Osteocyte (in vitro differentiated cells): Measurements from ENCODE around the gene TMEM200C. TPM values are rescaled to one million over a fixed set of nuclear protein-coding genes. Genes with fewer than 3 reads are reported as not detected.

ENCODE experiments used
- DNase-seq: peaks from one replicate; pipeline ENCODE4 v3.0.0; 2021; ENCODE audit warnings: mixed read lengths; ENCODE audit not compliant: unreplicated experiment; ENCODE audit errors: extremely low spot score
- H3K27ac Mint-ChIP-seq: one replicate; pipeline ENCODE4 v1.8.0; 2021; ENCODE audit warnings: mild to moderate bottlenecking, mixed read lengths; ENCODE audit not compliant: unreplicated experiment
- H3K27me3 Mint-ChIP-seq: one replicate; pipeline ENCODE4 v1.8.0; 2021; ENCODE audit warnings: mixed read lengths; ENCODE audit not compliant: unreplicated experiment
- H3K36me3 Mint-ChIP-seq: one replicate; pipeline ENCODE4 v1.8.0; 2021; ENCODE audit warnings: mixed read lengths; ENCODE audit not compliant: unreplicated experiment
- H3K4me1 Mint-ChIP-seq: one replicate; pipeline ENCODE4 v1.8.0; 2021; ENCODE audit warnings: mixed read lengths; ENCODE audit not compliant: unreplicated experiment
- H3K4me3 Mint-ChIP-seq: one replicate; pipeline ENCODE4 v1.8.0; 2021; ENCODE audit warnings: mild to moderate bottlenecking, moderate library complexity, mixed read lengths; ENCODE audit not compliant: unreplicated experiment
- H3K9me3 Mint-ChIP-seq: one replicate; pipeline ENCODE4 v1.8.0; 2021; ENCODE audit warnings: mixed read lengths; ENCODE audit not compliant: unreplicated experiment
- CTCF ChIP-seq: fragments of 200-600 bp; sonication (generic); IDR thresholded peaks from 2 replicates; pipeline ENCODE4 v1.5.0; 2021; ENCODE audit warnings: antibody characterized with exemption, mild to moderate bottlenecking, moderate library complexity
- total RNA-seq: library from RNA; stranded (reverse); gene quantifications from 2 replicates; pipeline ENCODE4 v1.2.1, GENCODE V29; 2021

TMEM200C gene
- total RNA-seq, 1 donor from 2014 or later = 1.6 TPM

- Mint-ChIP-seq H3K4me3 (no peak overlapping the region), H3K27ac (no peak overlapping the region), H3K9me3 (no peaks in the 10 kb centered on the region), H3K27me3 (peaks cover 15% of the 10 kb centered on the region), H3K36me3 (no peaks in the 10 kb centered on the region), H3K4me1 (peaks cover 12% of the 10 kb centered on the region)
- no peak for TF ChIP-seq CTCF
- DNase-seq = no peak
These were observed 4.9 kb upstream of the TMEM200C start for GRCh38 chr18:5900262-5900661.

- H3K9me3 Mint-ChIP-seq = no peaks in the 10 kb centered on the region
- H3K27ac Mint-ChIP-seq = no peak overlapping the region
- DNase-seq = no peak
- H3K36me3 Mint-ChIP-seq = no peaks in the 10 kb centered on the region
- TF ChIP-seq CTCF = no peak
- peaks cover 12% of the 10 kb centered on the region for H3K4me1 Mint-ChIP-seq
- peaks cover 15% of the 10 kb centered on the region for H3K27me3 Mint-ChIP-seq
- H3K4me3 Mint-ChIP-seq = no peak overlapping the region
These were observed 4.5 kb upstream of the TMEM200C start for GRCh38 chr18:5899835-5900234.

- no peak for TF ChIP-seq CTCF
- peak overlapping the region; percentile 73 for H3K4me3 Mint-ChIP-seq
- peaks cover 21% of the 10 kb centered on the region for H3K4me1 Mint-ChIP-seq
- H3K27me3 Mint-ChIP-seq = peaks cover 39% of the 10 kb centered on the region
- peak; percentile 88 for DNase-seq
- no peaks in the 10 kb centered on the region for H3K9me3 Mint-ChIP-seq
- no peaks in the 10 kb centered on the region for H3K36me3 Mint-ChIP-seq
- peak overlapping the region; percentile 80 for H3K27ac Mint-ChIP-seq
These were observed 786 bp upstream of the TMEM200C start for GRCh38 chr18:5895876-5896740.

GRCh38 chr18:5894611-5895298 is 567 bp downstream of the TMEM200C start:
- Mint-ChIP-seq H3K36me3 (no peaks in the 10 kb centered on the region), H3K4me3 (peak overlapping the region; percentile 74), H3K27ac (peak overlapping the region; percentile 7), H3K9me3 (no peaks in the 10 kb centered on the region), H3K4me1 (peaks cover 15% of the 10 kb centered on the region), H3K27me3 (peaks cover 39% of the 10 kb centered on the region)
- TF ChIP-seq CTCF = no peak
- DNase-seq = no peak
